ENCODE measurements around the gene PNPLA5. TPM values are rescaled to one million over a fixed set of nuclear protein-coding genes. Genes with fewer than 3 reads are reported as not detected.

PNPLA5 gene
- total and polyA plus RNA-seq, 9 of the 15 experiments (the other 6 are each of a cell fraction or from before 2014, with no cell fraction given), result not detected

DNA sequence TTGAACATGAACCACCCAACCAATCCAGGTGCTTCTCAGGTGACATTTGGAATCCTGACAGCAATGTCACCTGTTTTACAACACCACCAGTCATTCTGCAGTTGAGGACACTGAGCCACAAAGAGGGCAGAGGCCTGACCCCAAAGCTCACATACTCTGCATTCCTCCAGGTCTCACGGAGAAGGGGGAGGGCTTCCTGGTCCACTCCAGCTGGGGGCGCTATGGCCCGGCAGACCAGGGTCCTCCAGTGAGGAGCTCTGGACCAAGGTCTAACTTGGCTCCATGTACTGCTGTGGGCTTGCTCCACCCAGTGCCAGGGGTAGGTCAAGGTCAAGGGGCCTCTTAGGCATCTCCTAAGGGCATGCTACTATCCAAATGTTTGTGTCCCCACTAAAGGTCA, 30.3 kb upstream of the PNPLA5 start:
- H3K79me2 ChIP-seq (ENCODE audit: control insufficient read depth, insufficient read depth, low read length), result no peaks in the 10 kb centered on the region
- H4K20me1 ChIP-seq (replicated peaks; ENCODE audit: control insufficient read depth, insufficient read depth, low read length), result no peaks in the 10 kb centered on the region
- no peak overlapping the region for H3K4me3 ChIP-seq
- no TSS peak for BruUV-seq (replicated peaks)
- ChIA-PET POLR2A (no interaction called here), CTCF (ENCODE audit: low intra/inter-chr PET ratio) (no interaction called here)
- intact Hi-C loops (cut with micrococcal nuclease) (no loop called here), in situ Hi-C loops (cut with MboI) (no loop called here)
- no peak overlapping the region for H2AFZ ChIP-seq (ENCODE audit: low read depth, low read length)
- peak; percentile 16 to 21 (median 18) for DNase-seq (ENCODE audit: extremely low read depth in 1 of 4, low spot score in 3 of 4)
- ATAC-seq, result 0 out of 3 replicates have a peak, but pooled peaks have one; percentile 22
- H3K4me2 ChIP-seq (ENCODE audit: insufficient read depth, low read length), result no peak overlapping the region
- TF ChIP-seq, protein P1, sequence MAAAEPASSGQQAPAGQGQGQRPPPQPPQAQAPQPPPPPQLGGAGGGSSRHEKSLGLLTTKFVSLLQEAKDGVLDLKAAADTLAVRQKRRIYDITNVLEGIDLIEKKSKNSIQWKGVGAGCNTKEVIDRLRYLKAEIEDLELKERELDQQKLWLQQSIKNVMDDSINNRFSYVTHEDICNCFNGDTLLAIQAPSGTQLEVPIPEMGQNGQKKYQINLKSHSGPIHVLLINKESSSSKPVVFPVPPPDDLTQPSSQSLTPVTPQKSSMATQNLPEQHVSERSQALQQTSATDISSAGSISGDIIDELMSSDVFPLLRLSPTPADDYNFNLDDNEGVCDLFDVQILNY (CRISPR knock-in tag; IDR thresholded peaks at IDR 0.05), result no peak
- 0 out of 2 replicates have a peak, but pooled peaks have one; percentile 17 for TF ChIP-seq ESRRA (IDR thresholded peaks at IDR 0.05; ENCODE audit: borderline replicate concordance, low read depth)
- TF ChIP-seq, protein P2, sequence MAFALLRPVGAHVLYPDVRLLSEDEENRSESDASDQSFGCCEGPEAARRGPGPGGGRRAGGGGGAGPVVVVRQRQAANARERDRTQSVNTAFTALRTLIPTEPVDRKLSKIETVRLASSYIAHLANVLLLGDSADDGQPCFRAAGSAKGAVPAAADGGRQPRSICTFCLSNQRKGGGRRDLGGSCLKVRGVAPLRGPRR (CRISPR knock-in tag; IDR thresholded peaks at IDR 0.05), result no peak
- TF ChIP-seq, protein P3, sequence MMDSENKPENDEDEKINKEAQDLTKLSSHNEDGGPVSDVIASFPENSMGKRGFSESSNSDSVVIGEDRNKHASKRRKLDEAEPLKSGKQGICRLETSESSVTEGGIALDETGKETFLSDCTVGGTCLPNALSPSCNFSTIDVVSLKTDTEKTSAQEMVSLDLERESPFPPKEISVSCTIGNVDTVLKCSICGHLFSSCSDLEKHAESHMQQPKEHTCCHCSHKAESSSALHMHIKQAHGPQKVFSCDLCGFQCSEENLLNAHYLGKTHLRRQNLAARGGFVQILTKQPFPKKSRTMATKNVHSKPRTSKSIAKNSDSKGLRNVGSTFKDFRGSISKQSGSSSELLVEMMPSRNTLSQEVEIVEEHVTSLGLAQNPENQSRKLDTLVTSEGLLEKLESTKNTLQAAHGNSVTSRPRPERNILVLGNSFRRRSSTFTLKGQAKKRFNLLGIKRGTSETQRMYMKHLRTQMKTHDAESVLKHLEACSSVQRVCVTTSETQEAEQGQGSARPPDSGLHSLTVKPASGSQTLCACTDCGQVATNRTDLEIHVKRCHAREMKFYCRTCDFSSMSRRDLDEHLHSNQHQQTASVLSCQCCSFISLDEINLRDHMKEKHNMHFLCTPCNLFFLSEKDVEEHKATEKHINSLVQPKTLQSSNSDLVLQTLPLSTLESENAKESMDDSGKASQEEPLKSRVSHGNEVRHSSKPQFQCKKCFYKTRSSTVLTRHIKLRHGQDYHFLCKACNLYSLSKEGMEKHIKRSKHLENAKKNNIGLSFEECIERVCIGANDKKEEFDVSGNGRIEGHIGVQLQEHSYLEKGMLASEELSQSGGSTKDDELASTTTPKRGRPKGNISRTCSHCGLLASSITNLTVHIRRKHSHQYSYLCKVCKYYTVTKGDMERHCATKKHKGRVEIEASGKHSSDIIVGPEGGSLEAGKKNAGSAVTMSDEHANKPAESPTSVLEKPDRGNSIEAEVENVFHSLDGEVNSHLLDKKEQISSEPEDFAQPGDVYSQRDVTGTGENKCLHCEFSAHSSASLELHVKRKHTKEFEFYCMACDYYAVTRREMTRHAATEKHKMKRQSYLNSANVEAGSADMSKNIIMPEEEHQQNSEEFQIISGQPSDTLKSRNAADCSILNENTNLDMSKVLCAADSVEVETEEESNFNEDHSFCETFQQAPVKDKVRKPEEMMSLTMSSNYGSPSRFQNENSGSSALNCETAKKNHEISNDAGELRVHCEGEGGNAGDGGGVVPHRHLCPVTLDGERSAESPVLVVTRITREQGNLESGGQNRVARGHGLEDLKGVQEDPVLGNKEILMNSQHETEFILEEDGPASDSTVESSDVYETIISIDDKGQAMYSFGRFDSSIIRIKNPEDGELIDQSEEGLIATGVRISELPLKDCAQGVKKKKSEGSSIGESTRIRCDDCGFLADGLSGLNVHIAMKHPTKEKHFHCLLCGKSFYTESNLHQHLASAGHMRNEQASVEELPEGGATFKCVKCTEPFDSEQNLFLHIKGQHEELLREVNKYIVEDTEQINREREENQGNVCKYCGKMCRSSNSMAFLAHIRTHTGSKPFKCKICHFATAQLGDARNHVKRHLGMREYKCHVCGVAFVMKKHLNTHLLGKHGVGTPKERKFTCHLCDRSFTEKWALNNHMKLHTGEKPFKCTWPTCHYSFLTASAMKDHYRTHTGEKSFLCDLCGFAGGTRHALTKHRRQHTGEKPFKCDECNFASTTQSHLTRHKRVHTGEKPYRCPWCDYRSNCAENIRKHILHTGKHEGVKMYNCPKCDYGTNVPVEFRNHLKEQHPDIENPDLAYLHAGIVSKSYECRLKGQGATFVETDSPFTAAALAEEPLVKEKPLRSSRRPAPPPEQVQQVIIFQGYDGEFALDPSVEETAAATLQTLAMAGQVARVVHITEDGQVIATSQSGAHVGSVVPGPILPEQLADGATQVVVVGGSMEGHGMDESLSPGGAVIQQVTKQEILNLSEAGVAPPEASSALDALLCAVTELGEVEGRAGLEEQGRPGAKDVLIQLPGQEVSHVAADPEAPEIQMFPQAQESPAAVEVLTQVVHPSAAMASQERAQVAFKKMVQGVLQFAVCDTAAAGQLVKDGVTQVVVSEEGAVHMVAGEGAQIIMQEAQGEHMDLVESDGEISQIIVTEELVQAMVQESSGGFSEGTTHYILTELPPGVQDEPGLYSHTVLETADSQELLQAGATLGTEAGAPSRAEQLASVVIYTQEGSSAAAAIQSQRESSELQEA (IDR thresholded peaks at IDR 0.05; ENCODE audit: low read depth), result no peak
- peak in 1 of 2 experiments; percentile 23; a peak in 2 of 4 replicates for TF ChIP-seq RAD21 (CRISPR knock-in tag; conservative IDR thresholded peaks at IDR 0.05 in 1 of 2, IDR thresholded peaks at IDR 0.05 in 1 of 2)
- TF ChIP-seq TBP (optimal IDR thresholded peaks at IDR 0.05; ENCODE audit: low read depth, low read length), result no peak
- TF ChIP-seq, protein P4, sequence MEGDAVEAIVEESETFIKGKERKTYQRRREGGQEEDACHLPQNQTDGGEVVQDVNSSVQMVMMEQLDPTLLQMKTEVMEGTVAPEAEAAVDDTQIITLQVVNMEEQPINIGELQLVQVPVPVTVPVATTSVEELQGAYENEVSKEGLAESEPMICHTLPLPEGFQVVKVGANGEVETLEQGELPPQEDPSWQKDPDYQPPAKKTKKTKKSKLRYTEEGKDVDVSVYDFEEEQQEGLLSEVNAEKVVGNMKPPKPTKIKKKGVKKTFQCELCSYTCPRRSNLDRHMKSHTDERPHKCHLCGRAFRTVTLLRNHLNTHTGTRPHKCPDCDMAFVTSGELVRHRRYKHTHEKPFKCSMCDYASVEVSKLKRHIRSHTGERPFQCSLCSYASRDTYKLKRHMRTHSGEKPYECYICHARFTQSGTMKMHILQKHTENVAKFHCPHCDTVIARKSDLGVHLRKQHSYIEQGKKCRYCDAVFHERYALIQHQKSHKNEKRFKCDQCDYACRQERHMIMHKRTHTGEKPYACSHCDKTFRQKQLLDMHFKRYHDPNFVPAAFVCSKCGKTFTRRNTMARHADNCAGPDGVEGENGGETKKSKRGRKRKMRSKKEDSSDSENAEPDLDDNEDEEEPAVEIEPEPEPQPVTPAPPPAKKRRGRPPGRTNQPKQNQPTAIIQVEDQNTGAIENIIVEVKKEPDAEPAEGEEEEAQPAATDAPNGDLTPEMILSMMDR (IDR thresholded peaks at IDR 0.05 in 2 of 3, conservative IDR thresholded peaks at IDR 0.05 in 1 of 3; ENCODE audit: insufficient read depth in 2 of 3, low read depth in 1 of 3, low read length in 3 of 3), result peak; percentile 36 to 51 (median 43); a peak in 4 of 6 replicates
- no peaks in the 10 kb centered on the region for H3K9me3 ChIP-seq (replicated peaks; ENCODE audit: control insufficient read depth, insufficient read depth, low read depth, low read length)
- H3K27me3 ChIP-seq (ENCODE audit: control insufficient read depth in 2 of 2, insufficient read depth in 2 of 2, low read length in 2 of 2), result peaks cover 0 to 16% of the 10 kb centered on the region in 2 experiments; a peak in 3 of 5 replicates
- peaks cover 2 to 9% of the 10 kb centered on the region in 2 experiments; a peak in 3 of 5 replicates for H3K4me1 ChIP-seq (replicated peaks in 1 of 2; ENCODE audit: control insufficient read depth in 2 of 2, insufficient read depth in 2 of 2, low read length in 2 of 2)
- H3K36me3 ChIP-seq (ENCODE audit: control insufficient read depth, insufficient read depth, low read length), result no peaks in the 10 kb centered on the region
- H3K27ac ChIP-seq (ENCODE audit: extremely low read depth, low read depth, low read length), result no peak overlapping the region
- FAIRE-seq, result no peak
- WGBS (ENCODE audit: insufficient coverage, low coverage, missing lambda C conversion rate), result 0% methylated on average over 1 of the region's 3 CpGs
- no peak overlapping the region for H3K9ac ChIP-seq (ENCODE audit: insufficient read depth in 1 of 2, low read depth in 2 of 2, low read length in 2 of 2)
- no peaks in the 10 kb centered on the region for H3K9me1 ChIP-seq (ENCODE audit: control insufficient read depth, insufficient read depth, low read length)
